Measurements from ENCODE around the gene LRRC71. TPM values are rescaled to one million over a fixed set of nuclear protein-coding genes. Genes with fewer than 3 reads are reported as not detected.

The LRRC71 gene
- total RNA-seq, 2 experiments from 2014 or later = not detected

DNA sequence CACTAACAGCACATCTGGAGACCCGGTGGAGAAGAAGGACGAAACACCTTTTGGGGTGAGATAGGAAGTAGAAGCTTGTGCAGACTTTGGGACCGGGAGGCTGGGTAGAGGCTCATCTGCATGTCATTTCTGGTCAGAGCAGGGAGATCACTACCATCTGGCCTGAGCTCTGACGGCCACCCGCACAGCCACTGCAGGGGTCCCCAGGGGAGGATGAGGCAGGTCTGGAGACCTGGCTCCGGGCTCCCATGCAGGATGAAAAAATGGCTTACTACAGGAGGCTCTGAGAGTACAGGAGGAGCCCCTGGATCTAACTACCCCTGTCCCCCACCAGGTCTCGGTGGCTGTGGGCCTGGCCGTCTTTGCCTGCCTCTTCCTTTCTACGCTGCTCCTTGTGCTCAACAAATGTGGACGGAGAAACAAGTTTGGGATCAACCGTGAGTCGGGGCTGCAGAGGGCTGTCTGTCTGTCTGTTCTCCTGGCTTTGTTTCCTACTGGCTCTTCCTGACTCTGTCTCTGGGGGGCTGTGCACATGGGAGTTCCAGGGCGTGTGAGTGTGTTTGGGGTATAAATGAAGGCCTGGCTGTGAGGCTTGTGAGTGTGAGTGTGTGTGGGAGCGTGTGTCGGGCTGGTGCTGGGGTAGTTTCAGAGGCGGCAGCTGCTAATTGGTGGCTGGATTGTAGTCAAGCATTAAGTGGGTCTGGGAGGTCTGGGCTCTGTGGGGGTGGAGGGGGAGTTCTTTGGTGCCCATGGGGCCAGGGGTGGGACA, 45.7 kb upstream of the LRRC71 start:
- Histone ChIP-seq H3K36me3 (ENCODE audit: insufficient read depth, low read length) (no peaks in the 10 kb centered on the region), H3K4me3 (ENCODE audit: low read length) (no peak overlapping the region), H3K4me1 (ENCODE audit: insufficient read depth, low read length) (no peaks in the 10 kb centered on the region), H3K27ac (ENCODE audit: low read depth in 1 of 2, low read length in 2 of 2) (no peak overlapping the region), H3K27me3 (ENCODE audit: control insufficient read depth in 1 of 2, insufficient read depth in 2 of 2, low read length in 2 of 2) (peaks cover 4 to 8% of the 10 kb centered on the region in 2 experiments), H3K9me3 (ENCODE audit: control insufficient read depth in 1 of 2, insufficient read depth in 1 of 2, low read length in 2 of 2) (no peaks in the 10 kb centered on the region)
- CTCF ChIA-PET = no interaction called here
- DNase-seq = no peak
- no peak overlapping the region for H3K27ac Mint-ChIP-seq
- TF ChIP-seq, protein P1, sequence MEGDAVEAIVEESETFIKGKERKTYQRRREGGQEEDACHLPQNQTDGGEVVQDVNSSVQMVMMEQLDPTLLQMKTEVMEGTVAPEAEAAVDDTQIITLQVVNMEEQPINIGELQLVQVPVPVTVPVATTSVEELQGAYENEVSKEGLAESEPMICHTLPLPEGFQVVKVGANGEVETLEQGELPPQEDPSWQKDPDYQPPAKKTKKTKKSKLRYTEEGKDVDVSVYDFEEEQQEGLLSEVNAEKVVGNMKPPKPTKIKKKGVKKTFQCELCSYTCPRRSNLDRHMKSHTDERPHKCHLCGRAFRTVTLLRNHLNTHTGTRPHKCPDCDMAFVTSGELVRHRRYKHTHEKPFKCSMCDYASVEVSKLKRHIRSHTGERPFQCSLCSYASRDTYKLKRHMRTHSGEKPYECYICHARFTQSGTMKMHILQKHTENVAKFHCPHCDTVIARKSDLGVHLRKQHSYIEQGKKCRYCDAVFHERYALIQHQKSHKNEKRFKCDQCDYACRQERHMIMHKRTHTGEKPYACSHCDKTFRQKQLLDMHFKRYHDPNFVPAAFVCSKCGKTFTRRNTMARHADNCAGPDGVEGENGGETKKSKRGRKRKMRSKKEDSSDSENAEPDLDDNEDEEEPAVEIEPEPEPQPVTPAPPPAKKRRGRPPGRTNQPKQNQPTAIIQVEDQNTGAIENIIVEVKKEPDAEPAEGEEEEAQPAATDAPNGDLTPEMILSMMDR (IDR thresholded peaks at IDR 0.05) = no peak
- H3K4me3 Mint-ChIP-seq = no peak overlapping the region
- H3K4me1 Mint-ChIP-seq (ENCODE audit: low read depth) = no peaks in the 10 kb centered on the region
- POLR2A ChIA-PET = no interaction called here
- H3K27me3 Mint-ChIP-seq = peaks cover 6% of the 10 kb centered on the region
- intact Hi-C loops (cut with DNase I, micrococcal nuclease) = no loop called here
- no peaks in the 10 kb centered on the region for H3K9me3 Mint-ChIP-seq
- ATAC-seq (ENCODE audit: poor library complexity) = no peak
- no peaks in the 10 kb centered on the region for H3K36me3 Mint-ChIP-seq (ENCODE audit: low read depth)

DNA sequence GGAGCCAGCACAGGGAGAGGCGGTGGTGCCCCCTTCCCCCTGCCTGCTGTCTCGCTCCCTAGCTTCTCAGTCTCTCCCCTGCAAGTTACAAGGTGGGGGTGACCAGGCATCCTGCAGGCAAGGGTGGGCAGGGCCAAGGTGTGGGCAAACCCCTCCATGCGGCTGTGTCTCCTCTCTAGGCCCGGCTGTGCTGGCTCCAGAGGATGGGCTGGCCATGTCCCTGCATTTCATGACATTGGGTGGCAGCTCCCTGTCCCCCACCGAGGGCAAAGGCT, 45.2 kb upstream of the LRRC71 start:
- DNase-seq (no peak), ATAC-seq (ENCODE audit: poor library complexity) (no peak)
- no peaks in the 10 kb centered on the region for H3K9me3 Mint-ChIP-seq
- POLR2A ChIA-PET = no interaction called here
- TF ChIP-seq, protein P1 (IDR thresholded peaks at IDR 0.05) = no peak
- H3K4me3 Mint-ChIP-seq = no peak overlapping the region
- H3K27me3 Mint-ChIP-seq = peaks cover 6% of the 10 kb centered on the region
- H3K4me3 ChIP-seq (ENCODE audit: low read length) = no peak overlapping the region
- H3K27me3 ChIP-seq (ENCODE audit: control insufficient read depth in 1 of 2, insufficient read depth in 2 of 2, low read length in 2 of 2) = peaks cover 4 to 8% of the 10 kb centered on the region in 2 experiments
- intact Hi-C loops (cut with DNase I, micrococcal nuclease) = no loop called here
- H3K4me1 ChIP-seq (ENCODE audit: insufficient read depth, low read length) = no peaks in the 10 kb centered on the region
- no peaks in the 10 kb centered on the region for H3K9me3 ChIP-seq (ENCODE audit: control insufficient read depth in 1 of 2, insufficient read depth in 1 of 2, low read length in 2 of 2)
- CTCF ChIA-PET = no interaction called here
- no peak overlapping the region for H3K27ac ChIP-seq (ENCODE audit: low read depth in 1 of 2, low read length in 2 of 2)
- H3K4me1 Mint-ChIP-seq (ENCODE audit: low read depth) = no peaks in the 10 kb centered on the region
- no peaks in the 10 kb centered on the region for H3K36me3 ChIP-seq (ENCODE audit: insufficient read depth, low read length)
- H3K36me3 Mint-ChIP-seq (ENCODE audit: low read depth) = no peaks in the 10 kb centered on the region
- H3K27ac Mint-ChIP-seq = no peak overlapping the region

DNA sequence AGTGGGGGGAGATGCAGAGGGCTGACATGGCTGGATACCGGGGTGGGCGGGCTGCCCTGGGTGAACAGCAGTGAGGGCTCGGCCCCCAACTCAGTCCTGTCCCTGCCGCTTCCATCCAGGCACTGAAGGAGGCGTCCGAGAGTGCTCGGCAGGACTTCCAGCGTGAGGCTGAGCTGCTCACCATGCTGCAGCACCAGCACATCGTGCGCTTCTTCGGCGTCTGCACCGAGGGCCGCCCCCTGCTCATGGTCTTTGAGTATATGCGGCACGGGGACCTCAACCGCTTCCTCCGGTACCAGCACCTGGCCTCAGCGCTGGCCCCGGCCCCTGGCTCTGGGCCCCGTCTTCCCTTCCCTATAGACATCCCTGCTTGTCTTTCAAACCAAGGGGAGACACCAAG, 44.2 kb upstream of the LRRC71 start:
- ATAC-seq (ENCODE audit: poor library complexity) (no peak), DNase-seq (no peak)
- no peaks in the 10 kb centered on the region for H3K4me1 ChIP-seq (ENCODE audit: insufficient read depth, low read length)
- POLR2A ChIA-PET = no interaction called here
- H3K36me3 ChIP-seq (ENCODE audit: insufficient read depth, low read length) = no peaks in the 10 kb centered on the region
- no peaks in the 10 kb centered on the region for H3K9me3 ChIP-seq (ENCODE audit: control insufficient read depth in 1 of 2, insufficient read depth in 1 of 2, low read length in 2 of 2)
- intact Hi-C loops (cut with DNase I, micrococcal nuclease) = no loop called here
- H3K4me3 ChIP-seq (ENCODE audit: low read length) = no peak overlapping the region
- no peak overlapping the region for H3K27ac ChIP-seq (ENCODE audit: low read depth in 1 of 2, low read length in 2 of 2)
- peaks cover 11% of the 10 kb centered on the region for H3K27me3 Mint-ChIP-seq
- TF ChIP-seq, protein P1 (IDR thresholded peaks at IDR 0.05) = no peak
- no peak overlapping the region for H3K4me3 Mint-ChIP-seq
- H3K27ac Mint-ChIP-seq = no peak overlapping the region
- H3K4me1 Mint-ChIP-seq (ENCODE audit: low read depth) = no peaks in the 10 kb centered on the region
- H3K36me3 Mint-ChIP-seq (ENCODE audit: low read depth) = no peaks in the 10 kb centered on the region
- CTCF ChIA-PET = interaction anchor here (1.3 kb wide), 1 partner anchor 38 kb away, joined by 3 read pairs; no protein-coding TSS in a partner anchor
- no peaks in the 10 kb centered on the region for H3K9me3 Mint-ChIP-seq
- H3K27me3 ChIP-seq (ENCODE audit: control insufficient read depth in 1 of 2, insufficient read depth in 2 of 2, low read length in 2 of 2) = peaks cover 4 to 8% of the 10 kb centered on the region in 2 experiments
